ENCODE measurements around the gene MSRB2.
A peak's percentile ranks its signal among the peaks of the same experiment; 100 is the strongest.

MSRB2 gene

DNA sequence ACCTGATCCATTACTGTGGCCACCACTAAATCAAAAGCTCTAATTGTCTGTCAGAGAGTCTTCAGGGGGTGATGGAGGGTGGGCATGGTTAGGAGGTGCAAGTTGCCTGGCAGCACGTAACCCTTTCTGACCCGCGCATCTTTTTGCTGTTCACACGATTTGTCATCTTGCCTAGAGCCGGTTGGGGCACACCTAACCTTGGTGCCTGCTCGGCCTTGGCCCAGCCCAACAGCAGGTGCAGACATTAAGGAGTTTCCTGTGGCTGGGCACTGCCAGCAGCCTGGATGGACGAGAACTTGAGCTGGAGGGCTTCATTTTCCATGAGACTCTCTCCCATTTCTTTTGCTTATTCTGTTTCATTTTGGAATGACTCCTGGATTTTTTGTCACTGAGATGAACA lies 55.7 kb downstream of the MSRB2 start:
- TF ChIP-seq, protein P1, sequence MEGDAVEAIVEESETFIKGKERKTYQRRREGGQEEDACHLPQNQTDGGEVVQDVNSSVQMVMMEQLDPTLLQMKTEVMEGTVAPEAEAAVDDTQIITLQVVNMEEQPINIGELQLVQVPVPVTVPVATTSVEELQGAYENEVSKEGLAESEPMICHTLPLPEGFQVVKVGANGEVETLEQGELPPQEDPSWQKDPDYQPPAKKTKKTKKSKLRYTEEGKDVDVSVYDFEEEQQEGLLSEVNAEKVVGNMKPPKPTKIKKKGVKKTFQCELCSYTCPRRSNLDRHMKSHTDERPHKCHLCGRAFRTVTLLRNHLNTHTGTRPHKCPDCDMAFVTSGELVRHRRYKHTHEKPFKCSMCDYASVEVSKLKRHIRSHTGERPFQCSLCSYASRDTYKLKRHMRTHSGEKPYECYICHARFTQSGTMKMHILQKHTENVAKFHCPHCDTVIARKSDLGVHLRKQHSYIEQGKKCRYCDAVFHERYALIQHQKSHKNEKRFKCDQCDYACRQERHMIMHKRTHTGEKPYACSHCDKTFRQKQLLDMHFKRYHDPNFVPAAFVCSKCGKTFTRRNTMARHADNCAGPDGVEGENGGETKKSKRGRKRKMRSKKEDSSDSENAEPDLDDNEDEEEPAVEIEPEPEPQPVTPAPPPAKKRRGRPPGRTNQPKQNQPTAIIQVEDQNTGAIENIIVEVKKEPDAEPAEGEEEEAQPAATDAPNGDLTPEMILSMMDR (IDR thresholded peaks at IDR 0.05): no peak

DNA sequence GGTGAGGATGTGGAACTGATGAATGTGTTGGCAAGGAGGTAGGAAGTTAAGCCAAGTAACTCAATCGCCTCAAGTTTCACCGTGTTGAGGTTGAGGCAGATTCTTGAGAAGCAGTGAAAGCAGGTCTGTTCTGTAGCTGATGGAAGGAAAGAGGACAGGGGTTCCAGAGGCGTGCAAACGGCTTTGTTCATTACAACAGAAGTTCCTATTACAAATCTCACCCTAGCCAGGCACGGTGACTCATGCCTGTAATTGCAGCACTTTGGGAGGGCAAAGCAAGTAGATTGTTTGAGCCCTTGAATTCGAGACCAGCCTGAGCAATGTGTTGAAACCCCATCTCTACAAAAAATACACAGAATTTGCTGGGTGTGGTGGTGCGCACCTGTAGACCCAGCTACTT lies 59.8 kb downstream of the MSRB2 start:
- TF ChIP-seq, protein P1 (IDR thresholded peaks at IDR 0.05): no peak

DNA sequence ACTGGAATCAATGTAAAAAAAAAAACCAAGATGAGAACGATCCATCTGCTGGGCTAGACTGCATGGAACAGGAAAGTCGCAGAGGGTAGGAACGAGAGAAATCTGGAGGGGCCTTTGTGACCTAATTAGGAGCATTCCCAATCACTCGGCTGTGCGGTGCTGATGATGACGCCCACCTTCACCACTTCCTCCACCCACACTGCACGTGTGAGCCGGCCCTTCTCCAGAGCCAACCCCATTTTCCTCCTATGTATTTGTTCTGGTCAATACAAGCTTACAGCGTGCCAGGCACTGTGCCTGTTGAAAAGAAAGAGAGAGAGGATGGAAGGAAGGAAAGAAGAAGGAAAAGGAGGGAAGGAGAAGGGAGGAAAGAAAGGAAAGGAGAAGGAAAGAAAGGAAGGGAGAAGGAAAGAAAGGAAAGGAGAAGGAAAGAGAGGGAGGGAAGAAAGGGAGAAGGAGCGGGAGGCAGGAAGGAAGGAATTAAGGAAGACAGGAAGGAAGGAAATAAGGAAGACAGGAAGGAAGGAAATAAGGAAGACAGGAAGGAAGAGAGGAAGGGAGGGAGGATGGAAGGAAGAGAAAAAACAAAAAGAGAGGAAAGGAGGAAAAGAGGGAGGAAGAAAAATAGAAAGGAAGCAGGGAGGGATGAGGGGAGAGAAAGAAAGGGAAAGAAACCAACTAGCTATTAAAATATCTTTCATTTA lies 61.2 kb downstream of the MSRB2 start:
- TF ChIP-seq, protein P1 (IDR thresholded peaks at IDR 0.05): no peak

DNA sequence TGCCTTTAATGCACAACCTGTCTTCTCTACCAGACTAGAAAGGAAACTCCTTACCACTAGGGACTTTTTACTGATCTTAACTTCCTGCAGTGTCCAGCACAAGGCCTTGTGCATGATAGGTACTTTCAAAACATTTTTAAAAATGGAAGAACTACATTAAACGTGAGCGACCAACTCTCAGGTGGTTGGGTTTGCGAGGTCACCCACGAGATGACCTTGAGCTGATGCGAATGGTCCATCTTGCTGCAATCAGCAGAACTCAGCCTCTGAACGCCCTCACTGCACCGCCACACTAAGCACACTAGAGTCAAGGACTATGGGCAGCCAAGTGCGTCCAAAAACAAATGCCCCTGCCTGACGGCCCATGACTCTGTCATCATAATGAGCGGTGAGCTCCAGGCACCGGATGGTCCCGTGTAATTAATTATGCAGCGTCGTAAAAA lies 61.9 kb downstream of the MSRB2 start:
- TF ChIP-seq, protein P1 (IDR thresholded peaks at IDR 0.05): no peak

DNA sequence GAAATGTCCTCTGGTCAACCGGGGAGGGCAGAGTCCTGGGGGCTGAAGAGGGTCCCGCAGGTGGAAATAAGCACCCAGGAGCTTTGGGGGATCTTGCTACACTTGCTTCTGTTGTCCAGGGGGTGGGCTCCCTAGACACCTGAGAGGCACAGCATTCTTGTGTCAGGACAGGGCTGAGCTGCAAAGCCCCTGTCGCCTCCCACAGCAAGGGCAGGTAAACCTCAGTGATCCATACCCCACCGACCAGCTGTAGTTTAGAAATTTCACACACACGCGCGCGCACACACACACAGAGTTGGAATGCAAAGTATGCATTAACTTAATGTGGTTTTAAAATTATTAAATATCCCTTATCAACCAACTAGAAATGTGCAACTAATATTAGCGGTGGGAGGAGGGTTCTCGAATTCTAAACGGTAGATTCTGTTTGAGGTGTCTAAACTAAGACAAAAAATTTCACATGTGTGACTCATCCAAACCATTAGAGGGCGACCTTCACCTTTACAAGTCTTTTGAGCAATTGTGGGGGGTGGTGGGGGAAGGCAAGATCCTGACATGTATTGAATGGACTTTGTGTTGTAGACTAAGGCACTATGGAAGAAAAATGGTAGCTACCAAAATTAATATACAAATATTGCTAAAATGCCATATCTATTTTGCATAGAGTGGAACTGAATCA lies 62.5 kb downstream of the MSRB2 start:
- TF ChIP-seq, protein P1 (IDR thresholded peaks at IDR 0.05): no peak

DNA sequence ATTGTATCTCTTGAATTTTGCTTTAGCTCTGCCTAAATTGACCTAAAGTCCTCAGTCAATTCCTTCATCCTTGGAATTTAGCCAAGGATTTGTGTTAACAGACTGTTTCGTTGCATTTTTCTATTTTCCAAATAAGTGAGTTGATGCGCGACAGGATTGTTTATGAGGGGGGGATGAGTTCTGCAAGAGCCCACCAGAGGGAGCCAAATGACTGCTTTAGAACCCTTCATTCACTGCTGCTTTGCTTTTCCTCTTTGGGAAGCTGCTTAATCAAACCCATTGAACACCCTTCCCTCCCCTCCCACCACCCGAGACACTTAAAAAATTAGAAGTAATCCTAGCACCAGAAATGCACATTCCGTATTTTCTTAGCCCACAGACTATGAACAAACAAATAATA lies 63.0 kb downstream of the MSRB2 start:
- TF ChIP-seq, protein P1 (IDR thresholded peaks at IDR 0.05): peak; percentile 87

DNA sequence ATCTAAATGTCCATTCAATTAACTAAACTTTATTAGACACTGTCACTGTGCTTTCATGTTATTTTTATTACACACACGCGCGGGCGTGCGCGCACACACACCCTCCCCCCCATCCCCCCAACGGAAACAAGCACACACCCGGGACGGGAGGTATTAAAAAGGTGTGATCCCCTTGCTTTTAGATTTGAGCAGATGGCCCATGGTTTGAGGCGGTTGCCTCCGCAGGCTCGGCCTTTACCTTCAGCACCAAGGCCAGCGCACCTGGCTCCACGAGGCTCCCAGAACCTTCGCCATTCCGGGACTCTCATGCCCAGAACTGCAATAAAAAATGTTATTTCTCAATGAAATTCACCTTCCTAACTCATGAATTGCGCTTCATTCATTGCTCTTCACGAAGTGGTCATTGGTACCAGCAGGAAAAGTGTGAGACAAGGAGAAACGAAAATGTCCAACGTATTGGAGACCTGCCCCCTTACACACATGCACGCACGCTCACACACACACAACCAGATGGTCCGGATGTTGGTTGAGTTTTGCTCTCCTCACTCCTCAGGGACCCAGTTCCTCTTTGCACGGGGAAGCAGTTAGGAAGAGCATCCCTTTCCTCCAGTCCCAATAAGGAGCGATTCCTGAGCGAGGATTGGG lies 76.0 kb downstream of the MSRB2 start:
- TF ChIP-seq, protein P1 (IDR thresholded peaks at IDR 0.05): no peak
